Measurements from ENCODE around the gene LAMC2.

The LAMC2 gene

GRCh38 chr1:183205196-183205781 is 19.2 kb downstream of the LAMC2 start:
- H3K4me3 ChIP-seq: peak overlapping the region; percentile 17
- TF ChIP-seq CTCF (IDR thresholded peaks at IDR 0.05): no peak
- no peak for DNase-seq (ENCODE audit: low spot score)
- H3K27ac ChIP-seq: peak overlapping the region; percentile 41 to 58

- no peak for DNase-seq (ENCODE audit: low spot score)
- no peak overlapping the region for H3K4me3 ChIP-seq
- TF ChIP-seq CTCF (IDR thresholded peaks at IDR 0.05): no peak
Observed at GRCh38 chr1:183206538-183207122, 20.6 kb downstream of the LAMC2 start.

GRCh38 chr1:183209533-183210158 is 23.6 kb downstream of the LAMC2 start:
- no peak overlapping the region for H3K4me3 ChIP-seq
- DNase-seq (ENCODE audit: low spot score): no peak
- no peak overlapping the region for H3K27ac ChIP-seq
- TF ChIP-seq CTCF (IDR thresholded peaks at IDR 0.05): no peak

More at GRCh38 chr1:183206538-183207122, 20.6 kb downstream of the LAMC2 start:
- H3K27ac ChIP-seq: no peak overlapping the region

GRCh38 chr1:183210681-183211080 is 24.6 kb downstream of the LAMC2 start:
- DNase-seq (ENCODE audit: low spot score): no peak
- no peak for TF ChIP-seq CTCF (IDR thresholded peaks at IDR 0.05)
- Histone ChIP-seq H3K4me3 (no peak overlapping the region), H3K27ac (no peak overlapping the region)

GRCh38 chr1:183212870-183213269 is 26.8 kb downstream of the LAMC2 start:
- no peak for DNase-seq (ENCODE audit: low spot score)
- TF ChIP-seq CTCF (IDR thresholded peaks at IDR 0.05): no peak
- H3K4me3 ChIP-seq: no peak overlapping the region
- H3K27ac ChIP-seq: no peak overlapping the region

- DNase-seq (ENCODE audit: low spot score): no peak
- Histone ChIP-seq H3K4me3 (no peak overlapping the region), H3K27ac (no peak overlapping the region)
- no peak for TF ChIP-seq CTCF (IDR thresholded peaks at IDR 0.05)
Observed at GRCh38 chr1:183214021-183214970, 28.2 kb downstream of the LAMC2 start.

Measured in coronary artery (tissue), 2 donors.